OCI-LY7 (cell line): ENCODE data around the gene KNCN. TPM values are rescaled to one million over a fixed set of nuclear protein-coding genes. Genes with fewer than 3 reads are reported as not detected.

Experiments
- BruUV-seq: library from RNA; stranded (reverse); fragments of 400-500 nt; replicated peaks from 2 replicates; lab custom pipeline; 2021; lab: Mats Ljungman, UMichigan
- CTCF ChIA-PET: fragments of 300-600 bp; sonication (Branson Sonifier 250); formaldehyde crosslinking; loops from one replicate; lab custom pipeline; 2022; ENCODE audit warnings: antibody characterized with exemption; ENCODE audit not compliant: unreplicated experiment; lab: Charles Lee
- POLR2A ChIA-PET: fragments of 300-600 bp; sonication (Branson Sonifier 250); formaldehyde crosslinking; loops from one replicate; lab custom pipeline; 2022; ENCODE audit warnings: antibody characterized with exemption; lab: Charles Lee
- DNase-seq: peaks from one replicate; pipeline ENCODE4 v3.0.0-alpha.2; 2015; ENCODE audit warnings: low spot score
- H2AFZ ChIP-seq: fragments of 200-600 bp; sonication (generic), shearing (Covaris generic); 2 replicates; pipeline ENCODE4 v1.6.1; 2014; ENCODE audit warnings: mild to moderate bottlenecking, antibody characterized with exemption, low read length, moderate library complexity
- H3K27ac ChIP-seq: fragments of 200-600 bp; sonication (generic); 2 replicates; pipeline ENCODE4 v1.5.1; 2014; ENCODE audit warnings: mixed run types, low read depth, mild to moderate bottlenecking, moderate library complexity, low read length, inconsistent platforms; ENCODE audit not compliant: poor library complexity, severe bottlenecking
- H3K36me3 ChIP-seq: fragments of 200-600 bp; sonication (generic); 2 replicates; pipeline ENCODE4 v1.6.1; 2014; ENCODE audit warnings: mild to moderate bottlenecking, antibody characterized with exemption, low read length, moderate library complexity, mixed read lengths; ENCODE audit not compliant: insufficient read depth
- H3K4me1 ChIP-seq: fragments of 200-600 bp; sonication (generic); 2 replicates; pipeline ENCODE4 v1.5.1; 2014; ENCODE audit warnings: mild to moderate bottlenecking, low read length; ENCODE audit not compliant: insufficient read depth, poor library complexity, severe bottlenecking
- H3K4me2 ChIP-seq: fragments of 200-600 bp; sonication (generic); 2 replicates; pipeline ENCODE4 v1.6.1; 2014; ENCODE audit warnings: mild to moderate bottlenecking, low read length
- H3K4me3 ChIP-seq: fragments of 200-600 bp; sonication (generic); 2 replicates; pipeline ENCODE4 v1.5.1; 2014; ENCODE audit warnings: mild to moderate bottlenecking, low read depth, low read length; ENCODE audit not compliant: poor library complexity, severe bottlenecking
- H3K79me2 ChIP-seq: fragments of 200-600 bp; sonication (generic); 2 replicates; pipeline ENCODE4 v1.6.1; 2016; ENCODE audit warnings: low read depth, mild to moderate bottlenecking, low read length, moderate library complexity, mixed read lengths; ENCODE audit not compliant: insufficient read depth
- H3K9me2 ChIP-seq: fragments of 200-600 bp; sonication (generic); 2 replicates; pipeline ENCODE4 v1.6.1; 2016; ENCODE audit warnings: mild to moderate bottlenecking, low read length, mixed read lengths; ENCODE audit not compliant: insufficient read depth
- H3K9me3 ChIP-seq: fragments of 200-600 bp; sonication (generic); 2 replicates; pipeline ENCODE4 v1.6.1; 2014; ENCODE audit warnings: mild to moderate bottlenecking, mixed run types, low read length, mixed read lengths
- H4K20me1 ChIP-seq: fragments of 200-600 bp; sonication (generic); 2 replicates; pipeline ENCODE4 v1.6.1; 2014; ENCODE audit warnings: mild to moderate bottlenecking, antibody characterized with exemption, low read length, moderate library complexity, mixed read lengths; ENCODE audit not compliant: insufficient read depth
- CTCF ChIP-seq: fragments of 200-600 bp; sonication (generic); conservative IDR thresholded peaks from 2 replicates; pipeline ENCODE4 v1.5.1; 2014; ENCODE audit warnings: mild to moderate bottlenecking, antibody characterized with exemption, low read length, moderate library complexity, mixed read lengths
- EZH2phosphoT487 ChIP-seq: fragments of 200-600 bp; sonication (generic); IDR thresholded peaks from 2 replicates; pipeline ENCODE4 v1.6.1; 2018; ENCODE audit warnings: low read depth, borderline replicate concordance, mild to moderate bottlenecking, mixed run types, antibody characterized with exemption, low read length, moderate library complexity, mixed read lengths
- intact Hi-C: fragments of 100-400 bp; cut with micrococcal nuclease; formaldehyde crosslinking; loops from one replicate; pipeline ENCODE4 v1.10.0; 2022; ENCODE audit not compliant: unreplicated experiment
- total RNA-seq, 2 experiments: library from RNA; depleted of rRNA in 1 of 2; stranded (reverse); fragments of >200 nt in 1 of 2; shearing (Covaris generic) in 1 of 2; gene quantifications; 2 replicates each; pipeline ENCODE4 v1.2.3, GENCODE V29; 2014 to 2022

Gene KNCN
- total RNA-seq, 2 experiments from 2014 or later, result not detected

- ChIA-PET CTCF (interaction anchor here (1.3 kb wide), 1 partner anchor 88 kb away, joined by 3 read pairs; no protein-coding TSS in a partner anchor), POLR2A (no interaction called here)
- peak; percentile 32 for DNase-seq
These were observed 16.4 kb downstream of the KNCN start for GRCh38 chr1:46535063-46535462.

GRCh38 chr1:46533179-46533864 is 18.1 kb downstream of the KNCN start:
- Histone ChIP-seq H3K9me3 (no peaks in the 10 kb centered on the region), H3K27ac (no peak overlapping the region), H3K4me2 (no peak overlapping the region), H4K20me1 (no peaks in the 10 kb centered on the region), H3K4me1 (no peaks in the 10 kb centered on the region), H3K36me3 (no peaks in the 10 kb centered on the region), H3K9me2 (no peaks in the 10 kb centered on the region), H3K79me2 (no peaks in the 10 kb centered on the region), H3K4me3 (no peak overlapping the region), H2AFZ (no peak overlapping the region)
- POLR2A ChIA-PET, result no interaction called here
- BruUV-seq, result no TSS peak
- intact Hi-C loops, result no loop called here
- TF ChIP-seq EZH2phosphoT487 (no peak), CTCF (no peak)
- CTCF ChIA-PET, result no interaction called here
- DNase-seq, result no peak

More at GRCh38 chr1:46535063-46535462, 16.4 kb downstream of the KNCN start:
- Histone ChIP-seq H3K79me2 (no peaks in the 10 kb centered on the region), H3K4me1 (no peaks in the 10 kb centered on the region), H3K27ac (no peak overlapping the region), H2AFZ (no peak overlapping the region), H3K36me3 (no peaks in the 10 kb centered on the region), H3K4me3 (no peak overlapping the region), H3K4me2 (no peak overlapping the region), H3K9me3 (no peaks in the 10 kb centered on the region), H3K9me2 (no peaks in the 10 kb centered on the region), H4K20me1 (no peaks in the 10 kb centered on the region)
- intact Hi-C loops, result no loop called here
- no TSS peak for BruUV-seq
- TF ChIP-seq CTCF (peak; percentile 70), EZH2phosphoT487 (no peak)

GRCh38 chr1:46532498-46533178 is 18.8 kb downstream of the KNCN start:
- no peak overlapping the region for H3K4me2 ChIP-seq
- H3K9me3 ChIP-seq, result no peaks in the 10 kb centered on the region
- H3K4me3 ChIP-seq, result no peak overlapping the region
- H3K79me2 ChIP-seq, result no peaks in the 10 kb centered on the region
- no peaks in the 10 kb centered on the region for H3K9me2 ChIP-seq
- intact Hi-C loops, result no loop called here
- H3K36me3 ChIP-seq, result no peaks in the 10 kb centered on the region
- ChIA-PET CTCF (no interaction called here), POLR2A (no interaction called here)
- no peak overlapping the region for H2AFZ ChIP-seq
- no peaks in the 10 kb centered on the region for H3K4me1 ChIP-seq
- no peaks in the 10 kb centered on the region for H4K20me1 ChIP-seq
- no TSS peak for BruUV-seq
- H3K27ac ChIP-seq, result no peak overlapping the region
- DNase-seq, result peak; percentile 15
- TF ChIP-seq CTCF, result peak; percentile 69
- TF ChIP-seq EZH2phosphoT487, result no peak
